ENCODE data around the gene KCNAB1. TPM values are rescaled to one million over a fixed set of nuclear protein-coding genes. Genes with fewer than 3 reads are reported as not detected.

The KCNAB1 gene
- total and polyA plus RNA-seq, 2 donors (not counting 3 experiments of a cell fraction or from before 2014, with no cell fraction given), result 0.21 TPM; not detected in 1

DNA sequence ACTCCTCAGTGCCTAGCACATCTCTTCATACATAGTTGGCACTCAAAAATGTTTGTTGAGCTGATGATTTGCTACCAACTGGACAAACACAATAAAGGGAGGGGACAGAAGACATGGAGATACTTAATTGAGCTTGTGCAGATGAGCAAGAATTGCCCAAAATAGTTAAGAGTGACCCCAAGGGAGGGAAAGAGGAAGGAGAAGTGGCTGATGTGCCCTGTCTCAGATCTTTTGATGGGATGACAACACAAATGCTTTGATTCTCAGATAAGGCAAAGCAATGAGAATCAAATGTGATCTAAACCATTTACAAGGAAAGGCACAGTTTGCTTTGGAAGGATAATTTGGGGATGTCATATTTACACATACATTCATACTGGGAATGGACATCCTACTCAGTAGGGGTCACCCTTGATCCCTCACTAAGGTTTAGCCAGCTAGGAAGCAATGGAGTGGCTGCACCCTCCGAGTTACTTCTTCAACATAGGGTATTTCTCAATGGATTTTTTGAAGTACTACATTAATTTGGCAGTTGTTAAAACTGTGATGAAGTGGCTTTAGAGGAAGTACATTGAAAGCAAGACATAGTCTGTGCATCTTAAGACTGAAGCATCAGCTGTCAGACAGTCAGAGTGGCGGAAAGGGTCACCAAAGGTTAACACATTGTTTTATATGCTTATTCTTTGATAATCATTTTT lies 456.4 kb downstream of the KCNAB1 start:
- Histone ChIP-seq H2AFZ (ENCODE audit: low read depth, low read length) (no peak overlapping the region), H4K20me1 (replicated peaks; ENCODE audit: control insufficient read depth, extremely low read depth, insufficient read depth, low read length) (no peaks in the 10 kb centered on the region), H3K4me1 (ENCODE audit: control insufficient read depth, extremely low read depth, insufficient read depth, low read length) (no peaks in the 10 kb centered on the region), H3K4me2 (ENCODE audit: insufficient read depth, low read length) (no peak overlapping the region), H3K9me3 (replicated peaks; ENCODE audit: control insufficient read depth, insufficient read depth, low read length) (no peaks in the 10 kb centered on the region), H3K27ac (ENCODE audit: insufficient read depth, low read depth, low read length) (no peak overlapping the region), H3K36me3 (ENCODE audit: control insufficient read depth in 2 of 2, extremely low read depth in 1 of 2, insufficient read depth in 2 of 2, low read length in 2 of 2) (no peaks in the 10 kb centered on the region), H3K9ac (replicated peaks; ENCODE audit: extremely low read depth, insufficient read depth, low read length) (no peak overlapping the region), H3K4me3 (replicated peaks in 1 of 3; ENCODE audit: insufficient read depth in 1 of 3, low read depth in 1 of 3, low read length in 3 of 3) (no peak overlapping the region), H3K9me1 (replicated peaks; ENCODE audit: control insufficient read depth, extremely low read depth, insufficient read depth, low read length) (no peaks in the 10 kb centered on the region), H3K27me3 (ENCODE audit: control insufficient read depth in 2 of 2, insufficient read depth in 2 of 2, low read length in 2 of 2) (peaks cover 7 to 19% of the 10 kb centered on the region in 2 experiments), H3K79me2 (ENCODE audit: control insufficient read depth, insufficient read depth, low read length) (no peaks in the 10 kb centered on the region)
- no peak for FAIRE-seq
- POLR2A ChIA-PET, result no interaction called here
- BruUV-seq (replicated peaks), result no TSS peak
- dilution Hi-C loops (cut with MboI; ENCODE audit: extremely low pct_ligation_motif_present, low sequenced_read_pairs) (no loop called here), intact Hi-C loops (cut with micrococcal nuclease) (no loop called here)
- no peak for DNase-seq (ENCODE audit: low read depth, low spot score)
- CTCF ChIA-PET, result no interaction called here
- no peak for TF ChIP-seq GATA2 (IDR thresholded peaks at IDR 0.05; ENCODE audit: insufficient read depth, insufficient read length, low read depth, low read length)
- no peak for TF ChIP-seq CTCF (IDR thresholded peaks at IDR 0.05; ENCODE audit: extremely low read depth in 1 of 2, insufficient read depth in 1 of 2, low read depth in 1 of 2, low read length in 2 of 2)
- no peak for TF ChIP-seq JUN (IDR thresholded peaks at IDR 0.05; ENCODE audit: borderline replicate concordance, insufficient read depth, insufficient read length, low read depth)
- TF ChIP-seq FOS (IDR thresholded peaks at IDR 0.05; ENCODE audit: borderline replicate concordance, insufficient read depth, low read length), result no peak
- no peak for TF ChIP-seq MYC (IDR thresholded peaks at IDR 0.05; ENCODE audit: low read depth, low read length)
- no peak for TF ChIP-seq POLR2AphosphoS5 (IDR thresholded peaks at IDR 0.05; ENCODE audit: insufficient read depth, low read depth, low read length)
- no peak for TF ChIP-seq POLR2A (IDR thresholded peaks at IDR 0.05; ENCODE audit: low read depth, low read length)
- no peak for TF ChIP-seq EZH2 (IDR thresholded peaks at IDR 0.05; ENCODE audit: borderline replicate concordance, low read depth, low read length, severe bottlenecking)
- no peak for TF ChIP-seq MAX (IDR thresholded peaks at IDR 0.05; ENCODE audit: insufficient read depth, insufficient read length)

All from endothelial cell of umbilical vein (primary cell).